ENCODE measurements around the gene VEGFC.

- TF ChIP-seq, protein P1, sequence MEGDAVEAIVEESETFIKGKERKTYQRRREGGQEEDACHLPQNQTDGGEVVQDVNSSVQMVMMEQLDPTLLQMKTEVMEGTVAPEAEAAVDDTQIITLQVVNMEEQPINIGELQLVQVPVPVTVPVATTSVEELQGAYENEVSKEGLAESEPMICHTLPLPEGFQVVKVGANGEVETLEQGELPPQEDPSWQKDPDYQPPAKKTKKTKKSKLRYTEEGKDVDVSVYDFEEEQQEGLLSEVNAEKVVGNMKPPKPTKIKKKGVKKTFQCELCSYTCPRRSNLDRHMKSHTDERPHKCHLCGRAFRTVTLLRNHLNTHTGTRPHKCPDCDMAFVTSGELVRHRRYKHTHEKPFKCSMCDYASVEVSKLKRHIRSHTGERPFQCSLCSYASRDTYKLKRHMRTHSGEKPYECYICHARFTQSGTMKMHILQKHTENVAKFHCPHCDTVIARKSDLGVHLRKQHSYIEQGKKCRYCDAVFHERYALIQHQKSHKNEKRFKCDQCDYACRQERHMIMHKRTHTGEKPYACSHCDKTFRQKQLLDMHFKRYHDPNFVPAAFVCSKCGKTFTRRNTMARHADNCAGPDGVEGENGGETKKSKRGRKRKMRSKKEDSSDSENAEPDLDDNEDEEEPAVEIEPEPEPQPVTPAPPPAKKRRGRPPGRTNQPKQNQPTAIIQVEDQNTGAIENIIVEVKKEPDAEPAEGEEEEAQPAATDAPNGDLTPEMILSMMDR (optimal IDR thresholded peaks at IDR 0.05 in 1 of 3, IDR thresholded peaks at IDR 0.05 in 1 of 3, conservative IDR thresholded peaks at IDR 0.05 in 1 of 3; ENCODE audit: extremely low read depth in 1 of 3, insufficient read depth in 2 of 3, low read length in 3 of 3) = no peak
- no peak for TF ChIP-seq EZH2 (IDR thresholded peaks at IDR 0.05; ENCODE audit: low read length)
These were observed 50.5 kb downstream of the VEGFC start for GRCh38 chr4:176742211-176742610.

Data from keratinocyte (primary cell).